Smooth muscle cell (in vitro differentiated cells): ENCODE results near the gene TSGA10. TPM values are rescaled to one million over a fixed set of nuclear protein-coding genes. Genes with fewer than 3 reads are reported as not detected.
"Not testable (repeated sequence)": the region's sequence is repeated elsewhere in the genome, so short reads cannot be mapped to it uniquely, and the experiment has no call there.

Experiments
- DNase-seq: peaks from one replicate; lab custom pipeline; 2025; ENCODE audit not compliant: unreplicated experiment; lab: John Stamatoyannopoulos, UW
- H2AFZ ChIP-seq: fragments of 200-600 bp; sonication (generic); 2 replicates; pipeline ENCODE4 v1.6.0; 2016; ENCODE audit warnings: antibody characterized with exemption, low read depth, mild to moderate bottlenecking
- H3F3A ChIP-seq: fragments of 200-600 bp; sonication (generic); 2 replicates; pipeline ENCODE4 v1.6.0; 2017; ENCODE audit warnings: antibody characterized with exemption, low read depth
- H3K27ac ChIP-seq: fragments of 200-600 bp; sonication (generic); 2 replicates; pipeline ENCODE4 v1.5.1; 2016; ENCODE audit warnings: low read depth, mild to moderate bottlenecking
- H3K27me3 ChIP-seq: fragments of 200-600 bp; sonication (generic); 2 replicates; pipeline ENCODE4 v1.6.1; 2016; ENCODE audit warnings: low read depth, mild to moderate bottlenecking
- H3K36me3 ChIP-seq: fragments of 200-600 bp; sonication (generic); 2 replicates; pipeline ENCODE4 v1.5.1; 2016; ENCODE audit warnings: low read depth
- H3K4me1 ChIP-seq: fragments of 200-600 bp; sonication (generic); 2 replicates; pipeline ENCODE4 v1.5.1; 2016; ENCODE audit warnings: low read depth
- H3K4me2 ChIP-seq: fragments of 200-600 bp; sonication (generic); 2 replicates; pipeline ENCODE4 v1.6.0; 2016; ENCODE audit warnings: mild to moderate bottlenecking
- H3K4me3 ChIP-seq: fragments of 200-600 bp; sonication (generic); 2 replicates; pipeline ENCODE4 v1.5.1; 2016; ENCODE audit warnings: mild to moderate bottlenecking
- H3K79me2 ChIP-seq: fragments of 200-600 bp; sonication (generic); 2 replicates; pipeline ENCODE4 v1.6.0; 2016; ENCODE audit warnings: low read depth, mild to moderate bottlenecking
- H3K9ac ChIP-seq: fragments of 200-600 bp; sonication (generic); 2 replicates; pipeline ENCODE4 v1.6.0; 2016; ENCODE audit warnings: low read depth
- H3K9me3 ChIP-seq: fragments of 200-600 bp; sonication (generic); replicated peaks from 2 replicates; pipeline ENCODE4 v1.5.1; 2016; ENCODE audit warnings: low read depth
- H4K20me1 ChIP-seq: fragments of 200-600 bp; sonication (generic); 2 replicates; pipeline ENCODE4 v1.6.0; 2016; ENCODE audit warnings: low read depth
- CTCF ChIP-seq: fragments of 200-600 bp; sonication (generic); IDR thresholded peaks from 2 replicates; pipeline ENCODE4 v1.5.1; 2017; ENCODE audit warnings: borderline replicate concordance, mild to moderate bottlenecking, antibody characterized with exemption; ENCODE audit not compliant: insufficient read depth, poor library complexity, severe bottlenecking
- WGBS: methylation state at CpG from one replicate; pipeline ENCODE4 v1.1.7; 2016; ENCODE audit warnings: low lambda C conversion rate; 5-methylcytosine and 5-hydroxymethylcytosine counted together
- polyA plus RNA-seq: library from polyadenylated mRNA; unstranded; fragments of >200 nt; fragmentation: Nextera tagmentation; extraction: Ambion mirVana; gene quantifications from 2 replicates; pipeline ENCODE4 v1.2.1, GENCODE V29; 2016
- total RNA-seq: library from RNA; depleted of rRNA; stranded (reverse); fragments of >200 nt; gene quantifications from 2 replicates; pipeline ENCODE4 v1.2.3, GENCODE V29; 2014

Gene TSGA10
- total and polyA plus RNA-seq, 2 experiments from 2014 or later: 3.4 to 30.4 TPM

- no peak overlapping the region for H2AFZ ChIP-seq
- peak overlapping the region; percentile 48 for H3K27ac ChIP-seq
- no peaks in the 10 kb centered on the region for H3K79me2 ChIP-seq
Observed at GRCh38 chr2:99198103-99198841, 43.5 kb upstream of the TSGA10 start.

GRCh38 chr2:99192364-99192763, 37.6 kb upstream of the TSGA10 start:
- 99% methylated on average over 4 of the region's 4 CpGs for WGBS

More at GRCh38 chr2:99198103-99198841, 43.5 kb upstream of the TSGA10 start:
- WGBS: 73% methylated on average over 6 of the region's 6 CpGs
- H3K9me3 ChIP-seq: no peaks in the 10 kb centered on the region
- H3F3A ChIP-seq: peaks cover 4% of the 10 kb centered on the region
- H3K4me3 ChIP-seq: no peak overlapping the region
- DNase-seq: no peak
- H3K27me3 ChIP-seq: no peaks in the 10 kb centered on the region
- no peak overlapping the region for H3K4me2 ChIP-seq
- no peak for TF ChIP-seq CTCF
- H3K9ac ChIP-seq: no peak overlapping the region
- H4K20me1 ChIP-seq: no peaks in the 10 kb centered on the region
- no peaks in the 10 kb centered on the region for H3K4me1 ChIP-seq
- peaks cover 18% of the 10 kb centered on the region for H3K36me3 ChIP-seq

GRCh38 chr2:99190548-99190947, 35.8 kb upstream of the TSGA10 start:
- peaks cover 2% of the 10 kb centered on the region for H4K20me1 ChIP-seq
- no peaks in the 10 kb centered on the region for H3K27me3 ChIP-seq
- no peak overlapping the region for H3K27ac ChIP-seq
- no peak overlapping the region for H2AFZ ChIP-seq
- H3K9me3 ChIP-seq: no peaks in the 10 kb centered on the region
- TF ChIP-seq CTCF: no peak
- 100% methylated on average over 1 of the region's 1 CpG for WGBS
- no peak overlapping the region for H3K4me3 ChIP-seq
- H3K79me2 ChIP-seq: peaks cover 38% of the 10 kb centered on the region
- peaks cover 3% of the 10 kb centered on the region for H3K36me3 ChIP-seq
- H3F3A ChIP-seq: no peaks in the 10 kb centered on the region
- no peak overlapping the region for H3K4me2 ChIP-seq
- no peak for DNase-seq
- no peak overlapping the region for H3K9ac ChIP-seq
- H3K4me1 ChIP-seq: no peaks in the 10 kb centered on the region

More at GRCh38 chr2:99192364-99192763, 37.6 kb upstream of the TSGA10 start:
- H3K27ac ChIP-seq, H2AFZ ChIP-seq, H3K4me2 ChIP-seq, H3K9me3 ChIP-seq, H3K9ac ChIP-seq, H3K4me1 ChIP-seq, H3K4me3 ChIP-seq, H3F3A ChIP-seq, H3K27me3 ChIP-seq, DNase-seq, H4K20me1 ChIP-seq: not testable (repeated sequence)
- H3K36me3 ChIP-seq: peaks cover 18% of the 10 kb centered on the region
- H3K79me2 ChIP-seq: peaks cover 20% of the 10 kb centered on the region

GRCh38 chr2:99188357-99188756, 33.6 kb upstream of the TSGA10 start:
- Histone ChIP-seq H3K9me3 (no peaks in the 10 kb centered on the region), H3K4me3 (no peak overlapping the region), H3K27me3 (no peaks in the 10 kb centered on the region), H4K20me1 (peaks cover 17% of the 10 kb centered on the region), H3K4me2 (no peak overlapping the region), H2AFZ (no peak overlapping the region), H3K9ac (no peak overlapping the region), H3K4me1 (no peaks in the 10 kb centered on the region), H3K79me2 (peaks cover 58% of the 10 kb centered on the region), H3K27ac (no peak overlapping the region), H3F3A (no peaks in the 10 kb centered on the region), H3K36me3 (no peaks in the 10 kb centered on the region)
- WGBS: 96% methylated on average over 3 of the region's 3 CpGs
- TF ChIP-seq CTCF: no peak
- DNase-seq: no peak
